ENCODE results near the gene REXO5.
"Not testable (repeated sequence)": the region's sequence is repeated elsewhere in the genome, so short reads cannot be mapped to it uniquely, and the experiment has no call there.

Gene REXO5

DNA sequence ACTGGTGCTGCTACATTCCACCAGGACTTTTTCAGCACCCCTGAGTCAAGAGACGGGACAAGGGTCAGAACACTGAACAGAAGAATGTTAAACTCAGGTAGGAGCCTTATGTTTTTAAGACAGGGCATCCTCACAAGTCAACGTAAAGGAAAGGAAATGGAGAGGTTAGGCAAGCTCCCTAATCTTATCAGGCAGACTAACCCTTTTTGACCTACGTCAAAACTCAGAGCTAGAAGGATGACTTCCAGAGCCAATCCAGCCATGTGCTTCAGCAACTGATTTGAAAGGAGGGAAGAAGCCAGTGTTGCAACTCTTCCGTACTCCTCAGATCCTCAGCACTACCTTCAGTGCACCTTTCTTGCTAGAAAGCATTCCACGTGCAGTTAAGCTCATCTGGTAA is 46.8 kb downstream of the REXO5 start:
- Mint-ChIP-seq H3K36me3 (peaks cover 21% of the 10 kb centered on the region), H3K9me3 (no peaks in the 10 kb centered on the region), H3K27ac (no peak overlapping the region), H3K4me3 (no peak overlapping the region), H3K4me1 (peaks cover 5% of the 10 kb centered on the region), H3K27me3 (no peaks in the 10 kb centered on the region)
- ATAC-seq = no peak

DNA sequence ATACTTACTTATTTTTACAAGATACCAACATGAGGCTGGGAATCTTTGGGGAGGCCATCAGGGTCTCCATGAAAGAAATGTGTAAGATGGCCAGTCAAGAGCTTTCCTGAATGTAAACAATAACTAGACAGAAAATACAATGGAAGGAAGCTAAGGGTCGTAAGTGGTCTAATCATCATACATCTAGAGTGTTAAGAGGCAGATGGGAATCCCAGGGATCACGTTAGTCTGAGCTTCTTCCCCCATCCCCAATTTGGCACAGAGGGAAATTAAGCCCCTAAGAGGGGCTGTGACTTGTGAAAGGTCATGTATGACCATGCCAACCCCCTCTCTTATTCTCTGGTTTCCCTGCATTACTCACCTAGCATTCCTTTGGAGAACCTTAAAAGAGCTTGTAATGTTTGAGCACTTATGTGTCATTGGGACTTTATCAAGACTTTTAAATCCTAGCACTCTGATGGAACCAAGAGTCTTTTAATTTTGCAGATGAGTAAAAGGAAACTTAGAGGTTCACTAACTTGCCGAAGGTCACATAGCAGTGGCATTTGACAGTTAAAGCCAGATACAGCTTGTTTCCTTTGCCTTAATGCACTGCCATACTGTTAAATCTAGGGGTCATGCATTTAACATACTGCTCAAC is 47.8 kb downstream of the REXO5 start:
- Mint-ChIP-seq H3K36me3 (peaks cover 21% of the 10 kb centered on the region), H3K27me3 (no peaks in the 10 kb centered on the region), H3K27ac (no peak overlapping the region), H3K4me3 (no peak overlapping the region), H3K9me3 (no peaks in the 10 kb centered on the region), H3K4me1 (peaks cover 5% of the 10 kb centered on the region)
- no peak for ATAC-seq

DNA sequence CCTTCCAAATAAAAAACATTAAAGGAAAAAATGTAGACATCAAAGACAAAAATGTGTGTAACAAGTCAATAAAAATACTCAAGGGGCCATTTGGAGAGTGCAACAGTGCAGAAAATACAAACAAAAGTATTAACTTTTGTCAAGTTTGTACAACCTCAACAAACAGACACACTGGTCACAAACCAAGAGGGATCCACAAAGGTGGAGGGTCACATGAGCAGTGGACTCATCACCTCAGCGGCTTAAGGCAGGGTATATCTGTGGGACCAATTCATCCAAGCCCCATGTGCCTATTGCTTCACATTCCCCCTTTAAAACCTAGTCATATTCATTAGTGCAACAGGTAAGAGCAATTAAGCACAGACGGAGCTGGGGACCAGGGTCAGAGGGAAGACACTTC is 48.6 kb downstream of the REXO5 start:
- H3K9me3 Mint-ChIP-seq = no peaks in the 10 kb centered on the region
- ATAC-seq = no peak
- peaks cover 29% of the 10 kb centered on the region for H3K36me3 Mint-ChIP-seq
- no peak overlapping the region for H3K4me3 Mint-ChIP-seq
- peaks cover 3% of the 10 kb centered on the region for H3K4me1 Mint-ChIP-seq
- no peaks in the 10 kb centered on the region for H3K27me3 Mint-ChIP-seq
- no peak overlapping the region for H3K27ac Mint-ChIP-seq

DNA sequence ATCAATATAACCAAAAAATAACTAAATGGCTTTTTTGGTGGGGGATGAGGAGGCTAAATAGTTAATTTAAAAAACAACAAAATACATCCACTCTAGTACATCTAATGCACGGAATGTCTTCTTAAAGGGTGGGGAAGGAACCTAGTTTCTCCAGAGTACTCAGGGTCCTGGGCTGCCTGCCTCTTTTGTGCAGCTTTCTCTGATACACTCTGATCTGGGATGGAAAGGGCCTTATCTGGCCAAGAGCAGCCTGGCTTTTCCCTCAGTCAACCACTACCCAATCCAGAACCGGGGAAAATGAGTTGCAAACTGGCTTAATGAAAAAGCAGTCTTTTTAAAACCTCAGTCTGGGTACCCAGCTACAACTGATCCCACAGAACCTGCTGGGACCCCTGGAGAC is 51.0 kb downstream of the REXO5 start:
- Mint-ChIP-seq H3K27ac (no peak overlapping the region), H3K27me3 (no peaks in the 10 kb centered on the region), H3K4me1 (no peaks in the 10 kb centered on the region), H3K36me3 (peaks cover 52% of the 10 kb centered on the region), H3K4me3 (no peak overlapping the region), H3K9me3 (no peaks in the 10 kb centered on the region)
- ATAC-seq = no peak

DNA sequence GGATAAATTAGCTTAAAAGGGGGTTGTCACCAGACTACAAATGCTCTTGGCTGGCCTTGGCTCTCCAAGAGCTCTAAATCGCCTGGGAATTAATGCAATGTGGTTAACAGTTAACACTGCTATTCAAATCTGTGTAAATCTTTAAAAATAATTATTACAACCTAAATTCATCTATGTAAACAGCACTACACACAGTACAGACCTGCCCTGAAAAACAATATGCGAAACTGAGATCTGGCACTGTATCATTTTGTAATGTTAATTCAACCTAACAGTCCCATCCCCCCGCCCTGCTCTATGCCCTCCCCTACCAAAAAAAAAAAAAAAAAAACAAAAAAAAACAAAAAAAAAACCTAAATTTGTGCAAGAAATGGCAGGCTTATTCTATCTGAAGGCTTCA is 52.9 kb downstream of the REXO5 start:
- Mint-ChIP-seq H3K27ac (no peak overlapping the region), H3K36me3 (peaks cover 55% of the 10 kb centered on the region), H3K4me1 (peaks cover 8% of the 10 kb centered on the region), H3K9me3 (no peaks in the 10 kb centered on the region), H3K4me3 (no peak overlapping the region), H3K27me3 (no peaks in the 10 kb centered on the region)
- ATAC-seq = no peak

DNA sequence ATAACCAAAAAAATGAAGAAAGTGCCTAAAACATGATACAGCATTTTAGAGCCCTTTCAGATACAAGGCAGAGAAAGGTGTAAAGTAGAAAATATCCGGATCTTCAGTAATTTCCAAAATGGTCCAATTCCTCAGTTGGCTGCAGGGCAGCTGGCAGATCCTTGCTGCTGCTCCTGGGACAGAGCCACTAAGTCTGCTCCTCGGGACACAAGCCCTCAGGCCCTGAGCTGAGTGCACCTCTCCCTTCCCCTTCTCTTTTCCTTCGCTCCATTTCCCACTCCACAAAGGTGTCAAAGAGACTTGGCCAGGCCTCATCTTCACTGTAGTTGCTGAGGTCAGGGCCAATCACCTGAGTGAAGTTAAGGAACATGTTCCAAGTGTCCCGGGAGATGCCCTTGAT is 53.4 kb downstream of the REXO5 start:
- Mint-ChIP-seq H3K27ac (no peak overlapping the region), H3K9me3 (no peaks in the 10 kb centered on the region), H3K4me1 (peaks cover 13% of the 10 kb centered on the region), H3K27me3 (no peaks in the 10 kb centered on the region), H3K36me3 (peaks cover 55% of the 10 kb centered on the region), H3K4me3 (no peak overlapping the region)
- ATAC-seq = no peak

DNA sequence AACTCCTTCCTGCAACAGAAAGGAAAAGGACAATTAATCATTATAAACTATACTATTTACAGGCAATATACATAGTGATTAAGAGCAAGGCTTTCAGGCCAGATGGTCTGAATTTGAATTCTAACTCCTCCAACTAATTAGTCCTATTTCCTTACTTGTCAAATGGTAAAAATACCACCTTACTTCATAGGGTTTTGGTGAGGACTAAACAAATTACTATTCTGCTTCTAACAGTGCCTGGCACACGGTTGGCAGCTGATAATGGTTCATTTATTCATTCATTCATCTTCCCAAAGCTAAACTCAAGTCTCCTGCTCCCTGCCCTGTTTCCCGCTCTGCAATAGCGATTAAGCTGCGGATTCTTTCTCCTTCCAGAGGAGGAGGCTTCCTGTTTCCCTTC is 54.0 kb downstream of the REXO5 start:
- no peaks in the 10 kb centered on the region for H3K27me3 Mint-ChIP-seq
- peaks cover 49% of the 10 kb centered on the region for H3K36me3 Mint-ChIP-seq
- H3K4me3 Mint-ChIP-seq = no peak overlapping the region
- no peak overlapping the region for H3K27ac Mint-ChIP-seq
- ATAC-seq = no peak
- H3K4me1 Mint-ChIP-seq = peaks cover 16% of the 10 kb centered on the region
- H3K9me3 Mint-ChIP-seq = no peaks in the 10 kb centered on the region

DNA sequence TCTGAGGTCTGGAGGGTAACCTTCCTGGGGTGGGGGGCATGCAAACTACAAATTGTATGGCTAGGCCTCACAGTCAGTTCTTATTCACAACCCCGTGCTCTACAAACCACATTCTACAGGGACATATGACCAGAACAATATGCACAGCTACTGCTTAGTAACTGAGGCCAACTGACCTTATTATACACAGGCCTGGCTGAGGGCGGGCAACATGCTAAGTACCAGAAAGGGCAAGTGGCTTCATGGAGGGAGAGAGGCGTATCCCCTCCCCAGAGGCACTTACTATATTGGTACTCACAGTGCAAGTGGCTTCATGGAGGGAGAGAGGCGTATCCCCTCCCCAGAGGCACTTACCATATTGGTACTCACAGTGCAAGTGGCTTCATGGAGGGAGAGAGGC is 54.7 kb downstream of the REXO5 start:
- not testable (repeated sequence) for ATAC-seq, H3K27me3 Mint-ChIP-seq, H3K4me3 Mint-ChIP-seq, H3K9me3 Mint-ChIP-seq, H3K27ac Mint-ChIP-seq
- H3K36me3 Mint-ChIP-seq = peaks cover 44% of the 10 kb centered on the region
- peaks cover 21% of the 10 kb centered on the region for H3K4me1 Mint-ChIP-seq

DNA sequence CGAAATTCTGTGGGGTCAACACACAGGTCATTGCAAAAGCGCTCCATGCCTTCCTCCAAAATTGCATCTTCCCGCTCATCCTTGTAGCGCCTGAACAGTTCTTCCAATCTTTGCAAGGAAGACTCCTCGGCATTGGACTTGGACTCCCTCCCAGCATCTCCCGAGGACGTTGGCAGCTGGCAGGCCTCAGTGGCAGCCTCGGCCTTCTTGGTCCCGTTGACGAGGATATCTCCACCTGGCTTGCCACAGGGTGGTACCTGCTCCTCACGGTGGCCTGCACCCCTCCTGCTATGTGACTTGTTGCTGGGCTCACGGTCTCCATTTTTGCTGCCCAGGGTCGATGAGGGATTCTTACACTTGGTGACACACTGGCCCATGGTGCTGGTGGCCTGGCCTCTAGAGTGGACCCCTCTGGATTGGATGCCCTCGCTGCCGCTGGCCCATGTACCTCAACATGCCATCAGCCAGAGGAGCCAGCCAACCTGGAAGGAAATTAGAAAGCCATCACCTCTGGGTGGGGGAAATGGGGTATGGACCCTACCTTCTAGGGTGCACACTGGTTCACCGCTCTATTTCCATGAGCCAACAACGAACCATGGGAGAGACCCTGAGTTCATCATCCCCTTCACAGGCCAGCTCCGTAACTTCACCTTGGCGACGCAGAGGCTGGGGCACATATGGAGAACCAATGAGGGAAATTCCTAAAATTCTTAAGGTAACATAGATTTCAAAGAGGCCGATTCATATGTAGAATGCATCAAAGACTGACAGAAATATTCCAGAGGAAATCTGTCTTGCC is 56.0 kb downstream of the REXO5 start:
- peaks cover 31% of the 10 kb centered on the region for H3K4me1 Mint-ChIP-seq
- no peak overlapping the region for H3K4me3 Mint-ChIP-seq
- H3K36me3 Mint-ChIP-seq = peaks cover 45% of the 10 kb centered on the region
- no peaks in the 10 kb centered on the region for H3K9me3 Mint-ChIP-seq
- H3K27me3 Mint-ChIP-seq = no peaks in the 10 kb centered on the region
- no peak overlapping the region for H3K27ac Mint-ChIP-seq
- ATAC-seq = no peak

DNA sequence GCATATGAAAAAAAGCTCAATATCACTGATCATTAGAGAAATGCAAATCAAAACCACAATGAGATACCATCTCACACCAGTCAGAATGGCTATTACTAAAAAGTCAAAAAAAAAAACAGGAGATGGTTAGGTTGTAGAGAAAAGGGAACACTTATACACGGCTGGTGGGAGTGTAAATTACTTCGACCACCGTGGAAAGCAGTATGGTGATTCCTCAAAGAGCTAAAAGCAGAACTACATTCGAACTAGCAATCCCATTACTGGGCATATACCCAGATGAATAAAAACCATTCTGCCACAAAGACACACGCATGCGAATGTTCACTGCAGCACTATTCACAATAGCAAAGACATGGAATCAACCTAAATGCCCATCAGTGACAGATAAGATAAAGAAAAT is 58.0 kb downstream of the REXO5 start:
- H3K4me3 Mint-ChIP-seq, H3K9me3 Mint-ChIP-seq, H3K27ac Mint-ChIP-seq, ATAC-seq, H3K27me3 Mint-ChIP-seq: not testable (repeated sequence)
- Mint-ChIP-seq H3K4me1 (peaks cover 45% of the 10 kb centered on the region), H3K36me3 (peaks cover 50% of the 10 kb centered on the region)

DNA sequence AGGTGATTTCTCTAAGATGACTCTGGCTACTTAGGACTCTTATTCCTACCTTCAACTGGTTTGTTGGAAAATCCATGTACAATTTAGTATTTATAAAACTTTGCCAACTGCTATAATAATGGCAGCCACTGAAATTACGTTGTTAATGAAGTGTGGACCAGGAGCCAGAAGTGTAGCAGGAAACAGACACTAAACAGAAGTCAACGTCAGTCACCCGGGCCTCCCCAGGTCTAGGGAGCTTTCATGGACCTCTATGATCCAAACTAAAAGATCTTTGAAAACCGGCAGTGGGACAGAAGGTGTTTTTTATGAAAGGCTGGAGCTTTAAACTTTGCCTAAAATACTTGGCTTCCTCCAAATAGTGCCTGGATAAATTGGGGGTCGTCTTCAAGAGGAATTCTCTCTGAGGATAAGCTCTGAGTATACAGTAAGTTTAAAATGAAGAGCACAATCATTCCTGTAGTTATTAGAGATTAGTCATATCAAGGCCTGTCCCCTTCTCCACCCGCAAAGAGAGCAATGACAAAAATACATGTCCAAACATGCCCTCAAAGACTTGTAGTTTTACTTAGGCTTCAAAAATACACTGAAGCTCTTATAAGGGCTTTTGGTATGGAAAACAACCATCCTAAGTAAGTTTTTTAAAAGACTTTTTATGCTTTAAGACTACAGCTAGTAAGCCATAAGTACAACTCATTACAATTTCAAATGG is 59.2 kb downstream of the REXO5 start:
- Mint-ChIP-seq H3K9me3 (no peaks in the 10 kb centered on the region), H3K36me3 (peaks cover 38% of the 10 kb centered on the region), H3K4me1 (peaks cover 45% of the 10 kb centered on the region), H3K27ac (peak overlapping the region; percentile 28), H3K27me3 (no peaks in the 10 kb centered on the region), H3K4me3 (no peak overlapping the region)
- no peak for ATAC-seq

DNA sequence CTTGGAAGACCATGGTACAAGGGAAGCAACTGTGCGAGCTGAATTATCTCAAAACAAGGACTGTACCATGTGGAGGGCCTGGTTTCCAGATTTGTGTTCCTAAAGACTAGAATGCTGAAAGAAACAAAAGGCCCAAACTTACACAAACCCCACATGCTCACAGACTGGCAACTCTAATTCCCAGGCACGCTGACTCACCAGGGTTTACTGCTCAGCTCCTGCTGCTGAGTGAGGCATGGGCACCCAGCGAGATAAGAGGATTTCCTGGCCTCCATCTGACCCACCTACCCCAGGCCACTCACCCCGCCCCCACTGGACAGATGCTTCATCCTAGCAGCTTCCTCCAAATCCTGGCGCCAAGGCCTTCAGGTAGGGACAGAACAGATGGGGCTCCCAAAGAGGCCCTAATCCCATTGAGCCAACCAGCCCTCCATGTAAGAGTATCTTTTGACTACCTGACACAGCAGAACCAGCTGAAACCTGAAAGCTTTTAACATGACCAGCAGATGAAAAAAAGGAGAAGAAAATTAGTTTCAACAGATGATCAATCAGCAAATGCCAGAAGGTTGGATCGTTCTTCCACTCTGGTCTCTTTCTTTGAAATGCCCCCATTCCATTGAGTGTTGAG is 59.9 kb downstream of the REXO5 start:
- ATAC-seq = no peak
- no peak overlapping the region for H3K4me3 Mint-ChIP-seq
- H3K4me1 Mint-ChIP-seq = peaks cover 45% of the 10 kb centered on the region
- H3K27me3 Mint-ChIP-seq = no peaks in the 10 kb centered on the region
- peak overlapping the region; percentile 28 for H3K27ac Mint-ChIP-seq
- H3K36me3 Mint-ChIP-seq = peaks cover 32% of the 10 kb centered on the region
- no peaks in the 10 kb centered on the region for H3K9me3 Mint-ChIP-seq

DNA sequence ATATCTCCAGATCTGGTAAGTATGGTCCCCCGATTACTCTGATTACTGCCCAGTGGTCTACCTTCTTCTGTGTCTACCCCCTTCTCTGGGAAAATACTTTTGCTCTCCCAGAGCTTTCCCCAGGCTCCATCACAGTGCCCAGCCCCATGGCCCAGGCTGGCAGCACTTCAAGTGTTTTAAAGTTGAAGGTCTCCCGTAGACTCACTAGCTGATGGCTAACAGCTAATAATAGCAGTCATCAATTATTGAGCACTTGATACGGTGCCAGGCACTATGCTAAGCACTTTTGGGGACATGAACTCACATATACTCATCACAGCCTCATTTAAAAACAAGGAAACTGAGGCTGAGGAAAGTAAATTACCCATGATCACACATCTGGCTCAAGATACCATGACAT is 60.5 kb downstream of the REXO5 start:
- no peak overlapping the region for H3K4me3 Mint-ChIP-seq
- no peaks in the 10 kb centered on the region for H3K9me3 Mint-ChIP-seq
- peaks cover 45% of the 10 kb centered on the region for H3K4me1 Mint-ChIP-seq
- no peak for ATAC-seq
- H3K27me3 Mint-ChIP-seq = no peaks in the 10 kb centered on the region
- peak overlapping the region; percentile 28 for H3K27ac Mint-ChIP-seq
- peaks cover 26% of the 10 kb centered on the region for H3K36me3 Mint-ChIP-seq

DNA sequence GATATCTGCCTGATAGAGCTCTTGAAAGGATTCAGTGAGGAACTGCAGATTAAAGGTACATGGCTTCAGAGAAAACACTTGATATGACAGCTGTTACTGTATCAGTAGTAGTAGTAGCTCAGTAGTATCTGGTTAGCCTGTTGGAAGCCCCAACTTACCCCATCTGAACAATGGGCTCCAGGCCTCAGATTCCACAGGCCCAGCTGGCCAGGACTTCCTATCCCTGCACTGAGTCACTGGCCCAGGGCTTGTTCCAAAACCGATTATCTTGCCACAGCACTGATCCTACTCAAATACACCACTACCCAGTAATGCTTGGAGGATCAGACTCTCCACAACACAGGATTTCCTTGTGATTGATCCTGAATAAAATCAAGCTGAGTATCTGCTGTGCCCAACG is 61.3 kb downstream of the REXO5 start:
- no peak for ATAC-seq
- Mint-ChIP-seq H3K9me3 (no peaks in the 10 kb centered on the region), H3K4me1 (peaks cover 45% of the 10 kb centered on the region), H3K4me3 (no peak overlapping the region), H3K27ac (no peak overlapping the region), H3K27me3 (no peaks in the 10 kb centered on the region), H3K36me3 (peaks cover 18% of the 10 kb centered on the region)

DNA sequence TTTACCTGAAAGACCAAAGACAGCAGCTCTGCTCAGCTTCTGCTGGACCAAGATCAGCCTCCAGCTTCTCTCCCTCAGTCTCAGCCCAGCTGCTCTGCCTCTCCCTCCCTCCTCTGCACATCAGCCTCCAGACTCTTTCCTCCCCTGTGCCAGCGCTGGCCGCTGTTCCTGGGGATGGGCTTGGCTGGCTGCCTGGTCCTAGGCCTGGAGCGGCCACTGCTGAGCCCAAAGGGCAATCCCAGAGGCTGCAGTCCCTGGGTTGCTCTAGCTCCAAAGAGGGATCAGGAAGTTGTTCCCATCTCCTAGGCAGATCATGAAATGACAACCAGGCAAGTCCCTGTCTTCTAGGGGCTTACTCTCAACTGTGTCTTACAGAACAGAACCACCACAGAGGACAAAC is 62.6 kb downstream of the REXO5 start:
- H3K9me3 Mint-ChIP-seq = no peaks in the 10 kb centered on the region
- H3K27me3 Mint-ChIP-seq = no peaks in the 10 kb centered on the region
- no peak for ATAC-seq
- H3K4me3 Mint-ChIP-seq = no peak overlapping the region
- H3K27ac Mint-ChIP-seq = no peak overlapping the region
- H3K36me3 Mint-ChIP-seq = peaks cover 18% of the 10 kb centered on the region
- H3K4me1 Mint-ChIP-seq = peaks cover 49% of the 10 kb centered on the region
